Prostate gland (tissue), 2 donors: ENCODE results near the gene WDFY2.

Experiments used
- POLR2A ChIP-seq: fragments of 450-650 bp; IDR thresholded peaks from one replicate; pipeline ENCODE4 v1.6.1; 2016; ENCODE audit warnings: antibody characterized with exemption, mild to moderate bottlenecking
- POLR2AphosphoS5 ChIP-seq: sonication (generic); formaldehyde crosslinking; IDR thresholded peaks from one replicate; pipeline ENCODE4 v1.6.1; 2017; ENCODE audit warnings: antibody characterized with exemption
- TF ChIP-seq, protein P1 (sequence below), 4 experiments: fragments of 200-600 bp in 2 of 4; fragments of 450-650 bp in 2 of 4; sonication (generic) in 2 of 4; IDR thresholded peaks; 1 replicate in 3 of 4; 2 replicates in 1 of 4; pipeline ENCODE4 v1.5.1; 2016 to 2019; ENCODE audit warnings: antibody characterized with exemption in 4 of 4, mild to moderate bottlenecking in 2 of 4, moderate library complexity in 2 of 4

GRCh38 chr13:51794964-51795363, 210.7 kb downstream of the WDFY2 start:
- TF ChIP-seq POLR2AphosphoS5 (no peak), POLR2A (no peak)
- TF ChIP-seq, protein P1, sequence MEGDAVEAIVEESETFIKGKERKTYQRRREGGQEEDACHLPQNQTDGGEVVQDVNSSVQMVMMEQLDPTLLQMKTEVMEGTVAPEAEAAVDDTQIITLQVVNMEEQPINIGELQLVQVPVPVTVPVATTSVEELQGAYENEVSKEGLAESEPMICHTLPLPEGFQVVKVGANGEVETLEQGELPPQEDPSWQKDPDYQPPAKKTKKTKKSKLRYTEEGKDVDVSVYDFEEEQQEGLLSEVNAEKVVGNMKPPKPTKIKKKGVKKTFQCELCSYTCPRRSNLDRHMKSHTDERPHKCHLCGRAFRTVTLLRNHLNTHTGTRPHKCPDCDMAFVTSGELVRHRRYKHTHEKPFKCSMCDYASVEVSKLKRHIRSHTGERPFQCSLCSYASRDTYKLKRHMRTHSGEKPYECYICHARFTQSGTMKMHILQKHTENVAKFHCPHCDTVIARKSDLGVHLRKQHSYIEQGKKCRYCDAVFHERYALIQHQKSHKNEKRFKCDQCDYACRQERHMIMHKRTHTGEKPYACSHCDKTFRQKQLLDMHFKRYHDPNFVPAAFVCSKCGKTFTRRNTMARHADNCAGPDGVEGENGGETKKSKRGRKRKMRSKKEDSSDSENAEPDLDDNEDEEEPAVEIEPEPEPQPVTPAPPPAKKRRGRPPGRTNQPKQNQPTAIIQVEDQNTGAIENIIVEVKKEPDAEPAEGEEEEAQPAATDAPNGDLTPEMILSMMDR (IDR thresholded peaks at IDR 0.05) = no peak
